ENCODE measurements around the gene DHRS11. TPM values are rescaled to one million over a fixed set of nuclear protein-coding genes. Genes with fewer than 3 reads are reported as not detected.
A peak's percentile ranks its signal among the peaks of the same experiment; 100 is the strongest.

DHRS11 gene
- total and polyA plus RNA-seq, 8 donors = 9.3 to 13.7 (median 12.4) TPM

DNA sequence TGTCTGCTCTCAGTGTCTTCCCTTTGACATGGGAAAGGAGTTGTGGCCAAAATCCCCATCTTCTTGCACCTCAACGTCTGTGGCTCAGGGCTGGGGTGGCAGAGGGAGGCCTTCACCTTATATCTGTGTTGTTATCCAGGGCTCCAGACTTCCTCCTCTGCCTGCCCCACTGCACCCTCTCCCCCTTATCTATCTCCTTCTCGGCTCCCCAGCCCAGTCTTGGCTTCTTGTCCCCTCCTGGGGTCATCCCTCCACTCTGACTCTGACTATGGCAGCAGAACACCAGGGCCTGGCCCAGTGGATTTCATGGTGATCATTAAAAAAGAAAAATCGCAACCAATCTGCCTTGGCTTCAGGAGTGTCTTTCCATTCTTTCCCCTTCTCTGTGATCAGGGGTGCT lies 8.8 kb downstream of the DHRS11 start:
- TF ChIP-seq, protein P1, sequence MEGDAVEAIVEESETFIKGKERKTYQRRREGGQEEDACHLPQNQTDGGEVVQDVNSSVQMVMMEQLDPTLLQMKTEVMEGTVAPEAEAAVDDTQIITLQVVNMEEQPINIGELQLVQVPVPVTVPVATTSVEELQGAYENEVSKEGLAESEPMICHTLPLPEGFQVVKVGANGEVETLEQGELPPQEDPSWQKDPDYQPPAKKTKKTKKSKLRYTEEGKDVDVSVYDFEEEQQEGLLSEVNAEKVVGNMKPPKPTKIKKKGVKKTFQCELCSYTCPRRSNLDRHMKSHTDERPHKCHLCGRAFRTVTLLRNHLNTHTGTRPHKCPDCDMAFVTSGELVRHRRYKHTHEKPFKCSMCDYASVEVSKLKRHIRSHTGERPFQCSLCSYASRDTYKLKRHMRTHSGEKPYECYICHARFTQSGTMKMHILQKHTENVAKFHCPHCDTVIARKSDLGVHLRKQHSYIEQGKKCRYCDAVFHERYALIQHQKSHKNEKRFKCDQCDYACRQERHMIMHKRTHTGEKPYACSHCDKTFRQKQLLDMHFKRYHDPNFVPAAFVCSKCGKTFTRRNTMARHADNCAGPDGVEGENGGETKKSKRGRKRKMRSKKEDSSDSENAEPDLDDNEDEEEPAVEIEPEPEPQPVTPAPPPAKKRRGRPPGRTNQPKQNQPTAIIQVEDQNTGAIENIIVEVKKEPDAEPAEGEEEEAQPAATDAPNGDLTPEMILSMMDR (IDR thresholded peaks at IDR 0.05) = no peak
- no peaks in the 10 kb centered on the region for H3K27me3 ChIP-seq
- ATAC-seq (no peak), DNase-seq (no peak)
- H3K36me3 ChIP-seq = no peaks in the 10 kb centered on the region
- H3K4me1 ChIP-seq = peaks cover 15 to 41% of the 10 kb centered on the region in 2 donors
- H3K4me3 ChIP-seq = peak overlapping the region; percentile 95 to 99
- H3K9me3 ChIP-seq = no peaks in the 10 kb centered on the region
- H3K27ac ChIP-seq = peak overlapping the region; percentile 73 to 78
- intact Hi-C loops (cut with DNase I) = no loop called here

GRCh38 chr17:36600936-36601302 lies 9.2 kb downstream of the DHRS11 start:
- Histone ChIP-seq H3K27me3 (no peaks in the 10 kb centered on the region), H3K4me1 (peaks cover 15 to 41% of the 10 kb centered on the region in 2 donors), H3K4me3 (peak overlapping the region; percentile 95 to 99), H3K27ac (peak overlapping the region; percentile 73 to 78), H3K36me3 (no peaks in the 10 kb centered on the region), H3K9me3 (no peaks in the 10 kb centered on the region)
- ATAC-seq (peak; percentile 20), DNase-seq (no peak)
- intact Hi-C loops (cut with DNase I) = no loop called here
- TF ChIP-seq, protein P1 (IDR thresholded peaks at IDR 0.05) = no peak

DNA sequence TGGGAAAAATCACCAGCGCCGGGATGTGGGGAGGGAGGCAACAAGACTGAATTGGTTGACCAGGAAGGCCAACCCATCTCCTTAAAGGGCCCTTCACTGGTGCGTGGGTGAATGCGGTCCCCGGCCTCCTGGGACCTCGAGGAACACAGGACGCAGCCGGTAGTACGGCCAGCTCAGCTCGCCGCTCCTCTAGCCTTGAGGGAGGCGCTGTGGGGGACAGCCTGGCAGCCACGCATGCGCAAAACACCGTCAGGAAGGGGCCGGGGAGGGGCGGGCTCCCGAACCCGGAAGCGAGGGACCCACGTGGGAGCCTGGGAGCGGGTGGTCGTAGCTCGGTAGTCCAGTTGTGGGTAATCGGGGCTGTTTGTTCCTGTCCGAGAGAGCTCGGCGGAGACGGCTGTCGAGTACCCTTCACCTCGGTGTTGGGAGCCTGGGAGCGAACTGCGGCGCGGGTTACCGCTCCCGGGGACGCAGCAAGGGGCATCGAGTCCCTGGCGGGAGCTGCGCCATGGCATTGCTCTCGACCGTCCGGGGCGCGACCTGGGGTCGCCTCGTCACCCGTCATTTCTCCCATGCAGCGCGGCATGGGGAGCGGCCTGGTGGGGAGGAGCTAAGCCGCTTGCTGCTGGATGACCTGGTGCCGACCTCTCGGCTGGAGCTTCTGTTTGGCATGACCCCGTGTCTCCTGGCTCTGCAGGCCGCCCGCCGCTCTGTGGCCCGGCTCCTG lies 9.8 kb downstream of the DHRS11 start, which contains the start of gene MRM1:
MRM1 (plus strand) TSS at position 281 of the 727 bp plus-strand sequence; CDS start at position 509, 228 bp downstream.
- TF ChIP-seq, protein P1 (IDR thresholded peaks at IDR 0.05) = no peak
- DNase-seq (peak; percentile 90 to 97 (median 95)), ATAC-seq (peak; percentile 96)
- H3K4me3 ChIP-seq = peak within 1 kb of the TSS; percentile 95 to 99
- H3K27me3 ChIP-seq = no peaks in the 10 kb centered on the region
- H3K27ac ChIP-seq = peak within 1 kb of the TSS; percentile 73 to 78
- H3K36me3 ChIP-seq = no peaks in the 10 kb centered on the region
- intact Hi-C loops (cut with DNase I) = no loop called here
- peaks cover 15 to 41% of the 10 kb centered on the region in 2 donors for H3K4me1 ChIP-seq
- H3K9me3 ChIP-seq = no peaks in the 10 kb centered on the region

DNA sequence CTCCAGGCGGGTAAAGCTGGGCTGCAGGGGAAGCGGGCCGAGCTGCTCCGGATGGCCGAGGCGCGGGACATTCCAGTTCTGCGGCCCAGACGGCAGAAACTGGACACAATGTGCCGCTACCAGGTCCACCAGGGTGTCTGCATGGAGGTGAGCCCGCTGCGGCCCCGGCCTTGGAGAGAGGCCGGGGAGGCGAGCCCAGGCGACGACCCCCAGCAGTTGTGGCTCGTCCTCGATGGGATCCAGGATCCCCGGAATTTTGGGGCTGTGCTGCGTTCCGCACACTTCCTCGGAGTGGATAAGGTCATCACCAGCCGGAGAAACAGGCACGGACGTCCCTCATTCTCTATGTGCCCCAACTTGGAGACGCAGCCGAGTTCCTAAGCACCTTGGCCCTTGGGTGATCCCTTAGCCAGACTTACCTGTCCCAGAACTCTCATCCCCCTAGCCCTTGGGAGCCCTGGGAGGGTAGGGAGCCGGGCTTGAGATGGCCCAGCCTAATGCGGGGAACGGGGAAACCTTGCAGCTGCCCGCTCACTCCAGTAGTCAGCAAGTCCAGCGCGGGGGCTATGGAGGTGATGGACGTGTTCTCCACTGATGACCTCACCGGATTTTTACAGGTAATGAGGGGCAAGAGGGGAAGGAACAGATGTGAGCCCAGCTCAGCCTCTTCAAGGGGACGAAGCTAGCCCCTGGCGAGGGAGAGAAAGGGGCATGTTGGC lies 10.5 kb downstream of the DHRS11 start:
- intact Hi-C loops (cut with DNase I) = no loop called here

More for the DNA sequence above, 10.5 kb downstream of the DHRS11 start:
- DNase-seq = no peak
- Histone ChIP-seq H3K4me1 (peaks cover 15 to 41% of the 10 kb centered on the region in 2 donors), H3K27me3 (no peaks in the 10 kb centered on the region), H3K36me3 (no peaks in the 10 kb centered on the region), H3K27ac (peak overlapping the region in 1 of 2 donors; percentile 78), H3K9me3 (no peaks in the 10 kb centered on the region), H3K4me3 (peak overlapping the region; percentile 95 to 99)
- TF ChIP-seq, protein P1 (IDR thresholded peaks at IDR 0.05) = no peak
- peak; percentile 46 for ATAC-seq
